CD4-positive, alpha-beta T cell treated with Interleukin-1 beta for 1 hour (primary cell): ENCODE results near the gene HLA-DQA1.
A peak's percentile ranks its signal among the peaks of the same experiment; 100 is the strongest.
"Not testable (repeated sequence)": the region's sequence is repeated elsewhere in the genome, so short reads cannot be mapped to it uniquely, and the experiment has no call there.

Experiments
- DNase-seq, 2 donors: peaks; one replicate each; pipeline ENCODE4 v3.0.0-alpha.2; 2020 to 2022

The HLA-DQA1 gene

GRCh38 chr6:32659856-32660595 lies 22.8 kb downstream of the HLA-DQA1 start:
- DNase-seq = peak in 1 of 2 donors; percentile 31

- DNase-seq = no peak
Measured at GRCh38 chr6:32662099-32662498, 24.9 kb downstream of the HLA-DQA1 start.

- DNase-seq = no peak
Measured at GRCh38 chr6:32662836-32663235, 25.6 kb downstream of the HLA-DQA1 start.

- no peak for DNase-seq
Measured at GRCh38 chr6:32664354-32664753, 27.1 kb downstream of the HLA-DQA1 start.

- peak in 1 of 2 donors; percentile 52 for DNase-seq
Measured at GRCh38 chr6:32664827-32665362, 27.7 kb downstream of the HLA-DQA1 start.

GRCh38 chr6:32665661-32666060 lies 28.5 kb downstream of the HLA-DQA1 start:
- DNase-seq = no peak

- DNase-seq = peak; percentile 77 to 86
Measured at GRCh38 chr6:32666420-32667300, 29.5 kb downstream of the HLA-DQA1 start, which contains the start of gene HLA-DQB1. HLA-DQB1 (minus strand) TSS chr6:32666657; CDS start chr6:32666607, 50 bp downstream.

GRCh38 chr6:32668226-32668747 lies 31.1 kb downstream of the HLA-DQA1 start:
- peak; percentile 80 to 93 for DNase-seq

- no peak for DNase-seq
Measured at GRCh38 chr6:32669240-32669639, 32.0 kb downstream of the HLA-DQA1 start.

- no peak for DNase-seq
Measured at GRCh38 chr6:32669893-32670292, 32.7 kb downstream of the HLA-DQA1 start.

- not testable (repeated sequence) for DNase-seq
Measured at GRCh38 chr6:32671908-32672307, 34.7 kb downstream of the HLA-DQA1 start.

- DNase-seq = not testable (repeated sequence)
Measured at GRCh38 chr6:32674123-32674522, 36.9 kb downstream of the HLA-DQA1 start.

GRCh38 chr6:32679492-32679891 lies 42.3 kb downstream of the HLA-DQA1 start:
- DNase-seq = no peak

- DNase-seq = no peak
Measured at GRCh38 chr6:32680055-32680454, 42.8 kb downstream of the HLA-DQA1 start.

- DNase-seq = no peak
Measured at GRCh38 chr6:32684246-32684645, 47.0 kb downstream of the HLA-DQA1 start.

GRCh38 chr6:32685603-32686002 lies 48.4 kb downstream of the HLA-DQA1 start:
- DNase-seq = peak; percentile 74 to 87

GRCh38 chr6:32689531-32690501 lies 52.6 kb downstream of the HLA-DQA1 start:
- peak in 1 of 2 donors; percentile 35 for DNase-seq

- peak; percentile 72 to 82 for DNase-seq
Measured at GRCh38 chr6:32692019-32692418, 54.8 kb downstream of the HLA-DQA1 start.
